GM13976 (cell line): Measurements from ENCODE around the gene ATG12.

ENCODE experiments used
- DNase-seq: peaks from one replicate; pipeline ENCODE4 v3.0.0; 2012; ENCODE audit warnings: low spot score
- in situ Hi-C: fragments of 300-500 bp; cut with MboI; formaldehyde crosslinking; loops from one replicate; pipeline ENCODE4 v1.12.0; 2022; ENCODE audit warnings: low sequenced_read_pairs, mixed read lengths, inconsistent platforms; ENCODE audit not compliant: unreplicated experiment
- TF ChIP-seq, protein P1 (sequence below): IDR thresholded peaks from 2 replicates; pipeline ENCODE4 v1.5.1; 2012; ENCODE audit warnings: borderline replicate concordance, mild to moderate bottlenecking; ENCODE audit not compliant: insufficient read depth; ENCODE audit errors: extremely low read depth, missing control alignments, control extremely low read depth

ATG12 gene

DNA sequence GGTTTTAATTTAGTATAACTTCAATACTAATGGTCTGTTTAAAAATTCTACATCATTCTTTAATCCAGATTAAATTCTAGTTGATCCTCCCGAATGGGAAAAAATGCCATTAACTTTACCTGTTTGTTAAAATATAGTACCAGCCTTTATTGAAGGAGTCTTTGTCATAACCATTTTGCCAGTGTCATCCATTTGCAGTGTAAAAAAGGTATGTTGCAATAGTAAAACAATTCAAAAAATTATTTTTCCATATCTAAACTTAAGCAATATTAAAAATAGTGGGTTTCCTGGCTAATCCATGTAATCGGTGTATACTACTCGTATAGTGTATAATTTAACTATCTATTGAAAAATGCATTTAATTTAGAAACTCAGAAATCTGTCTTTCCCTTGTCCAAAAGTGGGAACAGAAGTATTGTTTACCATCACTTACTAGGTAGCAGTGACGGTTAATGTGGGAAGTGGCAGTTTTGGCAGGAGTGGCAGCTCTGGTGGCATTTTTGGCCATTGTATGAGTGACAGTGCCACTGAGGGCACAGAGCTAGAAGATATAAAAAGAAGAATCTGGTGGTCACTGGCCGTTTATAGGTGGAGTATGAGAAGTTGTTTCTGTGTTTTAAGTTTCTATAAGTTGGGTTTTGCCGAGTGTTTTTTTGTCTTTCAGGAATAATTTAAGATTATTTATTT, 2.2 kb upstream of the ATG12 start:
- TF ChIP-seq, protein P1, sequence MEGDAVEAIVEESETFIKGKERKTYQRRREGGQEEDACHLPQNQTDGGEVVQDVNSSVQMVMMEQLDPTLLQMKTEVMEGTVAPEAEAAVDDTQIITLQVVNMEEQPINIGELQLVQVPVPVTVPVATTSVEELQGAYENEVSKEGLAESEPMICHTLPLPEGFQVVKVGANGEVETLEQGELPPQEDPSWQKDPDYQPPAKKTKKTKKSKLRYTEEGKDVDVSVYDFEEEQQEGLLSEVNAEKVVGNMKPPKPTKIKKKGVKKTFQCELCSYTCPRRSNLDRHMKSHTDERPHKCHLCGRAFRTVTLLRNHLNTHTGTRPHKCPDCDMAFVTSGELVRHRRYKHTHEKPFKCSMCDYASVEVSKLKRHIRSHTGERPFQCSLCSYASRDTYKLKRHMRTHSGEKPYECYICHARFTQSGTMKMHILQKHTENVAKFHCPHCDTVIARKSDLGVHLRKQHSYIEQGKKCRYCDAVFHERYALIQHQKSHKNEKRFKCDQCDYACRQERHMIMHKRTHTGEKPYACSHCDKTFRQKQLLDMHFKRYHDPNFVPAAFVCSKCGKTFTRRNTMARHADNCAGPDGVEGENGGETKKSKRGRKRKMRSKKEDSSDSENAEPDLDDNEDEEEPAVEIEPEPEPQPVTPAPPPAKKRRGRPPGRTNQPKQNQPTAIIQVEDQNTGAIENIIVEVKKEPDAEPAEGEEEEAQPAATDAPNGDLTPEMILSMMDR = no peak
- no peak for DNase-seq
- in situ Hi-C loops = loop anchor here (25.0 kb wide), 2 partner anchors 219 to 531 kb away; no protein-coding TSS in a partner anchor

DNA sequence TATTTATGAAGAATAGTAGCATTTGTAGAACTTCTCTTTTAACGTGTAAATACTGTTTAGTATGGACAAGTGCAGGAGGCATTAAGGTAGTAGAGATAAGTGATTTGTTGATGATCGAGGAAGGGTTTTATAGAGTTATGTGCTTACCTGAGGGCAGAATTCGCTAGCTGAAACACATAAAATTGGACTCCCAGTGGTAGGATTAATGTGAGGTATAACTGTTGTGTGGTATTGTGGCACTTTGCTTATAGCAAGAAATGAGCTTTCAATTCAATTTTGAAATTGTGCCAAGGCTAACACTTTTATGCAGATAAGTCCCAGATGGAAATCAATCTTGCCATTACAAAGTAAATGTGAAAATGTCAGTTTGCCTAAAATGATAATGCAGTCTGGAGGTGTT, 1.6 kb upstream of the ATG12 start:
- in situ Hi-C loops = loop anchor here (25.0 kb wide), 2 partner anchors 219 to 531 kb away; no protein-coding TSS in a partner anchor
- DNase-seq = no peak
- TF ChIP-seq, protein P1 = no peak

DNA sequence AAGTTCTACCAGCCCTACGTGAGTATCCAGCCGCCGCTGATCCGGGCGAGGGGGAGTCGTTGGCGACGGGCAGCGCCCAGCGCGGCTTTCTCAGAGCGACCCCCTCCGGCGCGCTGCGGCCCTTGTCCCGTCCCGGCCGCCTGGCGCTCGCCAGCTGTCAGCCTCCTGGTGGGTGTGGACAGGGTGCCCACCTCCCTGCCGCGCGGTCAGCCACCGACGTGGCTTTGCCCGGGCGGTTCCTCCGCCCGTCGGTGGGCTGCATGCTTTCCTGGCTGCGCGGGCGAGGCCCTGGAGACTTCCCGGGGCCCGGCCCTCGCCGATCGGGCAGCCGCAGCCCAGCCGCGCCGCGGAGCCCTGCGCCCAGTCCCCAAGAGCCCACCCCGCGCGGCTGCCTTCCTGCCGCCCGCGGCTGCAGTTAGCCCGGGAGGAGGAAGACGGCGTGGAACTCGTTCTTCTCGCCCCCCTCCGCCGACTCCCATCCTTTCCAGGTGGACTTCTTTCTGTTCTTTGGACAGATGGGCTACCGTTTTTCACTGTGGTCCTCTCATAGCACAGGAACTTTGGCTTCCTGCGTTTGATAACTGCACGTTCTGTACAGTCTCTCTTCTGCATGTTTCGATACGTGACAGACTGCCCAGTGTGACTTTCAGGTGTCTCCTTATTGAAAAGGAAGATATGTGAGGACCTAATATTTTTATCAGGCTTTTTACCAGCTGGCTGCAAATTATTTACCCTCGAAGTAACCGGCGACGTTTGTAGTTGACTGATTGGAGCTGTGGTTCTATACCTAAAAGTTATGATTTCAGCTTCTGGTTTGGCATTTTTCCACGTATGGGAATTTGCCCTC, 947 bp upstream of the ATG12 start:
- in situ Hi-C loops = loop anchor here (25.0 kb wide), 2 partner anchors 220 to 530 kb away; no protein-coding TSS in a partner anchor
- TF ChIP-seq, protein P1 = peak; percentile 17

DNA sequence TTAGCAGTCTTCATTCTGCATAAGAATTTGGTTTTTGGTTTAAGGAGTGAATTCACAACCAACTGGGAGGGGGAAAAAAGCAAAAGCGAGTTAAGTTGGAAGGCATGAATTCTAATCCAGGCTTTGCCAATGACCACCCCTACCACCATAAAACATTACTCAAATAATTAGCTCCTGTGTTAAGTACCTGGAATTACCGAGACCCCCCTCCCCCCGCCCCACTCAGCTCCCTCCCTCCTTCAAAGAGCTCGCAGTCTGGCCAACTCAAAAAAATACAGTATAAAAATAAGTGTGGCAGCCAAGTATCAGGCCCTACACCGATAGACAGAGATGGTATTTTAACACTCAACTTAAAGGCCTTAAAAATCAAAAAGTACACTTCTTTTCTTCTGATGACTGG, 492 bp downstream of the ATG12 start:
- TF ChIP-seq, protein P1 = no peak
- no peak for DNase-seq
- in situ Hi-C loops = loop anchor here (25.0 kb wide), 2 partner anchors 221 to 529 kb away; no protein-coding TSS in a partner anchor

More for the DNA sequence above, 947 bp upstream of the ATG12 start:
- no peak for DNase-seq

DNA sequence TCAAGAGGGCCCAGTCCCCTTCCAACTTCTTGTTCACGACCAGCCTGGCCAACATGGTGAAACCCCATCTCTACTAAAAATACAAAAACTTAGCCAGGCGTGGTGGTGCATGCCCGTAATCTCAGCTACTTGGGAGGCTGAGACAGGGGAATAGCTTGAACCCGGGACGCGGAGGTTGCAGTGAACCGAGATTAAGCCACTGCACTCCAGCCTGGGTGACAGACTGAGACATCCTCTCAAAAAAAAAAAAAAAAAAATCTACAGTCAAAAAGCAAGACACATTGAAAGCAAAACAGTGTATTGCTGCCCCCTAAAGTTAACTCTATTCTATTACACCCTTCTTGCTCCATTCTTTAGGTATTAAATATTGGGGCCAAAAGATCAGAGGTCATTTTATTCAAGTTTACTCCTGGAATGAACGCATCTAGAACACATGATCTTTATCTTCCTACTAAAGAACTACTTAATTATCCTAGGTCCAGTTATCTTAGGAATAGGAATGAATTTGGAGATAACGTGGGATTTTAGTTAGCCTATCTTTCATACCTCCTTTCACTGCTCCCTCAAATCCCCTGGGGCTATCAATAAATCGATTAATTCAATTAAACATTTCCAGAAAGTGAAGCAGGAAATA, 2.4 kb downstream of the ATG12 start:
- peak; percentile 52 for DNase-seq
- TF ChIP-seq, protein P1 = no peak
- in situ Hi-C loops = loop anchor here (25.0 kb wide), 2 partner anchors 223 to 527 kb away; no protein-coding TSS in a partner anchor

DNA sequence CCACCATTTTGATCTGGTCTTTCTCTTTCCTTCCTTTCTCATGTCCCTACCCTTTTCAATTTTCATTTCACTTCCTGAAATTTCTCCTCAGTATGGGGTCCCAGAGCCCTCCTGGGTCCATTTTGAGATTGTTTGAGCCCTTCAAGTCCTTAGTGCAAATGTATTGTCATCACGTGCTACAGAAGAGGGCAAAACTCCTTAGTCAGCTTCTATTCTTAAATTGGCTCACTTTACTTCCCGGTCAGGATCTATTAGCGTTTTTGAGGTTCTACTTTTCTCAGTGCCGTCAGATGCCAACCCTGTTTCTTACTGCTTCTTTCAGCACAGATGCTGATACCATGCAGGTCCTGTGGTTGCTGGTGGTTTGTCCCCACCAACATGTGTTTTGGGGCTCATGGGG, 5.9 kb downstream of the ATG12 start:
- TF ChIP-seq, protein P1 = no peak
- no peak for DNase-seq
- in situ Hi-C loops = loop anchor here (25.0 kb wide), 2 partner anchors 227 to 523 kb away; no protein-coding TSS in a partner anchor
